ENCODE data around the gene KCNJ9.

GRCh38 chr1:160070243-160071163, 10.8 kb upstream of the KCNJ9 start:
- no peak for TF ChIP-seq CTCF (IDR thresholded peaks at IDR 0.05; ENCODE audit: borderline replicate concordance, extremely low read depth, low read length, poor library complexity, severe bottlenecking)
- TF ChIP-seq EZH2 (IDR thresholded peaks at IDR 0.05; ENCODE audit: borderline replicate concordance, low read depth, low read length, severe bottlenecking): no peak

Measured in DND-41 (cell line).